ENCODE data around the gene SEMA7A.

SEMA7A gene

GRCh38 chr15:74420193-74420905 is 13.4 kb downstream of the SEMA7A start:
- no peak; the same call in 1 of the 2 replicates for TF ChIP-seq POLR2AphosphoS5 (IDR thresholded peaks at IDR 0.05; ENCODE audit: low read depth, low read length)
- no peak for TF ChIP-seq POLR2A (IDR thresholded peaks at IDR 0.05; ENCODE audit: low read depth, low read length)
- TF ChIP-seq TAF1 (IDR thresholded peaks at IDR 0.05; ENCODE audit: borderline replicate concordance, low read depth, low read length): no peak
- DNase-seq (ENCODE audit: insufficient read length) (no peak), FAIRE-seq (peak; percentile 50)

- FAIRE-seq (no peak), DNase-seq (ENCODE audit: insufficient read length) (no peak)
- TF ChIP-seq POLR2A (IDR thresholded peaks at IDR 0.05; ENCODE audit: low read depth, low read length): no peak
- no peak for TF ChIP-seq POLR2AphosphoS5 (IDR thresholded peaks at IDR 0.05; ENCODE audit: low read depth, low read length)
Observed at GRCh38 chr15:74419432-74419831, 14.3 kb downstream of the SEMA7A start.

- no peak for FAIRE-seq
Observed at GRCh38 chr15:74418575-74419338, 15.0 kb downstream of the SEMA7A start.

DNA sequence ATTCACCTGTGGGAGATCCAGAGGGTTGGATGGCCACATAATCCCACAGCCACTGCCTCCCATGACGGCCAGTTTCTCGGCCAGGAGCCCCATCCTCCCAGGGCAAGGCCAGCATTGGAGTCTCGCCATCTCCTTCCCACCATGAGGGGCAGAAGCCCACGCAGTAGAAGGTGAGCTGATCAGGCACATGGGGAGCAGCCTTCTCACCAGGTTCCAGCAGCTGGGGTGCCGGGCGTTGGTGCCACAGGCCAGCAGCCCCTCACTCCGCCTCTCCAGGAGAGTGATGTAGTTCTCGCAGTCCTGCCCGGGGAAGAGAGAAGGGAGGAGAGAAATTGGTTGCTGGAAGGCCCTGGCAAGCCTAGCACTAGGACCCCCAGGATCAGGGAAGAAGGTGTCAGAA is 16.1 kb downstream of the SEMA7A start:
- DNase-seq (ENCODE audit: insufficient read length) (no peak), FAIRE-seq (no peak)
- TF ChIP-seq POLR2AphosphoS5 (IDR thresholded peaks at IDR 0.05; ENCODE audit: low read depth, low read length) (no peak), POLR2A (IDR thresholded peaks at IDR 0.05; ENCODE audit: low read depth, low read length) (no peak), TAF1 (IDR thresholded peaks at IDR 0.05; ENCODE audit: borderline replicate concordance, low read depth, low read length) (no peak)

More at GRCh38 chr15:74418575-74419338, 15.0 kb downstream of the SEMA7A start:
- 0 out of 2 replicates have a peak, but pooled peaks have one; percentile 36 for TF ChIP-seq POLR2A (IDR thresholded peaks at IDR 0.05; ENCODE audit: low read depth, low read length)
- TF ChIP-seq TAF1 (IDR thresholded peaks at IDR 0.05; ENCODE audit: borderline replicate concordance, low read depth, low read length): no peak
- no peak for TF ChIP-seq POLR2AphosphoS5 (IDR thresholded peaks at IDR 0.05; ENCODE audit: low read depth, low read length)
- no peak for DNase-seq (ENCODE audit: insufficient read length)

DNA sequence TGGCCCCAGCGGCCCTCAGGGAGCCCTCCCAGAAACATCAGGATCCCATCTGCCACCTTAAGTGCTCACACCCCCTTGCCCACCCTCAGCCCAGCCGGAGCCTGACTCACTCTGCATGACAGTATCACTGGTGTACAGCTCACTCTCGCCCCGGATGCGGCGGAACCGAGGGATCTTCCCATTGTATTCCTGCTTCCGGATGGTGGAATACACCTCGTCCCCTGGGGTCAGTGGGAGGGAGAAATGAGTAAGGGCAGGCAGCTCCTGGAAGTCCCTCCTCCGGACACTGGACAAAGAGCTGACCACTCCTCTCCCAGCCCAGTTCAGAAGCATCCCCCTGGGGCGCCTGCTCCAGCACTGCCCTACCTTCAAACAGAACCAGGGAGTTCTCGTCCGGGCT is 16.5 kb downstream of the SEMA7A start:
- TF ChIP-seq TAF1 (IDR thresholded peaks at IDR 0.05; ENCODE audit: borderline replicate concordance, low read depth, low read length) (no peak), POLR2A (IDR thresholded peaks at IDR 0.05; ENCODE audit: low read depth, low read length) (no peak), POLR2AphosphoS5 (IDR thresholded peaks at IDR 0.05; ENCODE audit: low read depth, low read length) (no peak)
- DNase-seq (ENCODE audit: insufficient read length) (no peak), FAIRE-seq (peak; percentile 54)

- DNase-seq (ENCODE audit: insufficient read length): no peak
- no peak for FAIRE-seq
- no peak for TF ChIP-seq POLR2AphosphoS5 (IDR thresholded peaks at IDR 0.05; ENCODE audit: low read depth, low read length)
- peak; percentile 57; the same call in 1 of the 2 replicates for TF ChIP-seq POLR2A (IDR thresholded peaks at IDR 0.05; ENCODE audit: low read depth, low read length)
Observed at GRCh38 chr15:74415966-74416916, 17.5 kb downstream of the SEMA7A start.

GRCh38 chr15:74414603-74415338 is 19.0 kb downstream of the SEMA7A start:
- no peak for FAIRE-seq
- TF ChIP-seq POLR2AphosphoS5 (IDR thresholded peaks at IDR 0.05; ENCODE audit: low read depth, low read length) (no peak), POLR2A (IDR thresholded peaks at IDR 0.05; ENCODE audit: low read depth, low read length) (no peak; the same call in 1 of the 2 replicates)
- no peak for DNase-seq (ENCODE audit: insufficient read length)

DNA sequence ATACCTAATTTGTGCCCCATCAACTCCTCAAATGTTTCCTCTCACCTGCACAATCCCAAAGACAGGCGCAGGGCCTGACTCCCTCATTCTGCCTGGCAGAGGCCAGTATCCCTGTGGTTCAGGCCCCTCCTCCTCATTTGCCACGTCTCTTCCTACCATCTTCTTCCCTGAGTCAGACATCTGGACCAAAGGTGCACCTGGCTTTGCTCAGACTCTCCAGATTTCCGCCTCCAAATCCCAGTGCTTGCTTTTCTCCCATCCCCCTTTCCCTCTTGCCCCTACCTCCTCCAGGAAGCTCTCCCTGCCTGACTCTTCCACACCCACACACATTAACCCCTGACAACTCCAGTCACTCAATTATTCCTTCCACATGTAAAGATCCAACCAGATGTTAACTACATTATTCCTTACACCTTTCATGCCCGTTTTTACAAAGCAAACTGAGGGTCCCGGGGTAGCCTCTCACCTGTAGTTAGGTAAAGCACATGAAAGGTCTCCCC is 19.6 kb downstream of the SEMA7A start:
- no peak for FAIRE-seq
- TF ChIP-seq POLR2AphosphoS5 (IDR thresholded peaks at IDR 0.05; ENCODE audit: low read depth, low read length) (no peak), TAF1 (IDR thresholded peaks at IDR 0.05; ENCODE audit: borderline replicate concordance, low read depth, low read length) (no peak), POLR2A (IDR thresholded peaks at IDR 0.05; ENCODE audit: low read depth, low read length) (no peak)
- DNase-seq (ENCODE audit: insufficient read length): no peak

- FAIRE-seq: no peak
- DNase-seq (ENCODE audit: insufficient read length): no peak
- TF ChIP-seq POLR2A (IDR thresholded peaks at IDR 0.05; ENCODE audit: low read depth, low read length) (no peak), TAF1 (IDR thresholded peaks at IDR 0.05; ENCODE audit: borderline replicate concordance, low read depth, low read length) (no peak), POLR2AphosphoS5 (IDR thresholded peaks at IDR 0.05; ENCODE audit: low read depth, low read length) (no peak)
Observed at GRCh38 chr15:74413350-74414080, 20.2 kb downstream of the SEMA7A start.

GRCh38 chr15:74412159-74412558 is 21.6 kb downstream of the SEMA7A start:
- no peak for FAIRE-seq
- 0 out of 2 replicates have a peak, but pooled peaks have one; percentile 27 for TF ChIP-seq POLR2A (IDR thresholded peaks at IDR 0.05; ENCODE audit: low read depth, low read length)
- no peak for TF ChIP-seq POLR2AphosphoS5 (IDR thresholded peaks at IDR 0.05; ENCODE audit: low read depth, low read length)
- no peak for DNase-seq (ENCODE audit: insufficient read length)

Data from GM12892 (cell line).